Stimulated activated CD4-positive, alpha-beta T cell treated with anti-CD3 and anti-CD28 coated beads, Interleukin-12 subunit alpha, Interleukin-12 subunit beta, amount 100 ng/mL, for 4 hours (primary cell): Measurements from ENCODE around the gene FETUB.

Experiments
- DNase-seq: peaks from one replicate; pipeline ENCODE4 v3.0.0-alpha.2; 2020

FETUB gene

DNA sequence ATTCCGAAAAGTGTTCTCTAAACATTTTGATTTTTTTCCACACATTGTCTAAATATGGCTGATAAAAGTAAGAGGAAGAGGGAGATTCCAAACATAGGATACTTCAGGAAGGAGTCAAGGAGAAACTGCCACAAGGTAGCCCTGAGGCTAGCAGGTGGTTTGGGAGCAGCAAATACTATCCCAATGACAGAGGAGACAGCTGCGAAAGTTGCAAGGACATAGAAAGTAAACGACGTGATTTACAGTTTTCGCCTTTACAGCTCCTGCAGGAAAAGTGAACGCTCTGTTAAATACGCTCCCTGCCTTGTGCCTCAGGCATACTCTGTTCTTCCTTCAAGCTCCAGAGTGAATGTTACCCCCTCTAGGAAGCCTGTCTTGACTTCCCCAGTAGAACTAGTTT is 3.7 kb upstream of the FETUB start:
- no peak for DNase-seq

- no peak for DNase-seq
These were observed 2.5 kb upstream of the FETUB start for GRCh38 chr3:186637686-186638085.

DNA sequence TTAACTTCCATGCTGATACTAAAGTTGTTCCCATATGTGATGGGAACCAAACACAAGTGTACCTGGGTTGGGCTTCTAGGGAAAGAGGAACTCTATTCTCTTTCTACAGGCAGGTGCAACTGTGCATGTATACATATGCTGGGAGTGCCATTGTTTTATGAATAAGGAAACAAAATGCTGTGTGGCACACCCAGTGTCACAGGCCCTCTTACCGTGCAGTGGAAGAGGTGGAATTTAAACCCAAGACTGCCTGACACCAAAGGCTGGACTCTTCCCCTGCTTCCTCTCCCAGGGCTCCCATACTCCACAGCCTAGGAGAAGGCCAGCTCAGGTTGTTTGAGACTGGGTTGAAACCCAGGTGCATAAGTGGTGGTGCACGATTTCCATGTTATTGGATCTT is 1.9 kb upstream of the FETUB start:
- no peak for DNase-seq

- DNase-seq, result no peak
These were observed 247 bp downstream of the FETUB start for GRCh38 chr3:186640473-186640818.

DNA sequence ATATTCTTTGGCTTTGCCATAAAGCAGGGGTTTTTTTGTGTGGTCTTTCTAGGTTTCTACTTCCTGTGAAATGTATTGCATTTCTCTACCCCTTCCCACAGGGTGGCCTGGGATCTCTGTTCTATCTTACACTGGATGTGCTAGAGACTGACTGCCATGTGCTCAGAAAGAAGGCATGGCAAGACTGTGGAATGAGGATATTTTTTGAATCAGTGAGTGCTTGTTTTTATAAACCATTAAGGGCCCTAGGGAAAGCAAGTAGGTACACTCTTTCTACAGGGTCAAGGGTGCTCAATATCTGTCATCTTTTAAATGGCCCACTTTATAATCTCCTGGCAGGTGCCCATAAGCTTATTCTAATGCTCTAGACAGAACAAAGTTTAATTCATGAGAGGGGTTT is 730 bp downstream of the FETUB start:
- DNase-seq, result no peak

- DNase-seq, result no peak
These were observed 1.8 kb downstream of the FETUB start for GRCh38 chr3:186642014-186642413.

- no peak for DNase-seq
These were observed 3.3 kb downstream of the FETUB start for GRCh38 chr3:186643493-186643892.

- DNase-seq, result no peak
These were observed 4.5 kb downstream of the FETUB start for GRCh38 chr3:186644683-186645082.

DNA sequence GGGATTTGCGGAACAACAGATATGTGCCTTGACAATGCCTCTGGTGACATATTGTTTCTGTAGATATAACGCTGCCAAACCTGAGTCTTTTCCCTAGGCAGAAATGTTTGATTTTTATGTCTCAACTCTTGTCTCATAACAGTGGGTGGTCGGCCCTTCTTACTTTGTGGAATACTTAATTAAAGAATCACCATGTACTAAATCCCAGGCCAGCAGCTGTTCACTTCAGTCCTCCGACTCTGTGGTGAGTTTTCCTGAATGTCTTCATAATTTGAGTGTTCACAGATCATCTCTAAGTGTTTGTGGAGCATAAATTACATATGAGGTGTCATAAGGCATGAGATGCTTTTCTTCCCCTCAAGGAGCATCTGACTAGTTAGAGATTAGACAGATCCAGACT is 5.9 kb downstream of the FETUB start:
- no peak for DNase-seq

GRCh38 chr3:186646841-186647240 is 6.6 kb downstream of the FETUB start:
- DNase-seq, result no peak

DNA sequence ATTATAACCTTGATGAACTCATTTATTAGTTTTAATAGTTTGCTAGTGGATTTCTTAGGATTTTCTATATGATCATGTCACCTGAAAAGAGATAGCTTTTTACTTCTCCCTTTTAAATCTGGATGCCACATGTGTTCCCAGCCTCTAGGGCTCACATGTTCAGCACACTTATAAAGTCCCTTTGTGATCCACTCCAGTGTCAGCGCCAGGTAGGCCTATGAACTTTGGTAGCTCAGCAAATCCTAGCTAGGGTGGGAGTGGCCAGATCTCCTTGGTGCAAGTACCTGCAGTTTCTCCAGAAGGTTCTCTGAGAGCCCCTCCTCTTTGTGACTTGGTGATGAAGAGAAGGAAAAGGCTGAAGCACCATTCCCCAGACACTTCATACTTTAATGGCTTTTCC is 8.7 kb downstream of the FETUB start:
- DNase-seq, result no peak

GRCh38 chr3:186651678-186652215 is 11.5 kb downstream of the FETUB start:
- DNase-seq, result no peak

GRCh38 chr3:186653080-186653707 is 13.0 kb downstream of the FETUB start:
- DNase-seq, result no peak

DNA sequence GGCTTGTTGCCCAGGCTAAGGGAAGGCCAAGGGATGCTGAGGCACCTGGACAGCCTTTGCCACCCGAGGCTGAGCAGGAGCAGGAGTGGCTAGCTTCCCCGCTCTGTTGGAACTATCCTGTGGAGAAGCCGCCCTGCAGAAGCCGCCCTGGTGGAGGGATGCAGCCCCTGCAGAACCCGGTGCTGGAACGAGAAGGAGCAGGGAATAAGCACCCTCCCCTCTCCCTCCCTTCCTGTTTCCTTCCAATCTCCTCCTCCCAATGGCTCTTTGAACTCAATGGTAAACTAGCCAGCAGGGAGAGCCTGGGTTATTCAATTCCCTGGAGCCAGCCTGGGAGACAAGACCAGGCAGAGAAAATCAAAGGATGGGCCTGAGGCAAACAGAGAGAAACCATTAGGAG is 13.8 kb downstream of the FETUB start:
- no peak for DNase-seq

GRCh38 chr3:186663361-186664118 is 23.3 kb downstream of the FETUB start:
- no peak for DNase-seq

DNA sequence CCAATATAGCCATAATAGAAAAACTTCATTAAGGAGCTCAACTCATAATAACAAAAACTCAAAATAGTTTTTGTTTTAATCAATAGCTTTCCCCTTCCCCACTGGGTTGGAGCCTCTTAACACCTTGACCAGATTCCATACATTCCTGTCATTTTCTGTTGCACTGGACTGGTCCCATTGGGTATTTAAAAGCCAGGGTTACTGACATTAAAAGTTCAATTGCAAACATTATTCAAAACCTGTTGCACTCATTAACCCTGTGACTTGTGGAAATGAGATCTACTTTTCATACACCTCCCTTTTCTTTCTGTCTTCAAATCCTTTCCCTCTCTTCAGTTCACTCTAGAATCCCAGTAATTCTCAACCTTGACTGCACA is 23.9 kb downstream of the FETUB start:
- no peak for DNase-seq

DNA sequence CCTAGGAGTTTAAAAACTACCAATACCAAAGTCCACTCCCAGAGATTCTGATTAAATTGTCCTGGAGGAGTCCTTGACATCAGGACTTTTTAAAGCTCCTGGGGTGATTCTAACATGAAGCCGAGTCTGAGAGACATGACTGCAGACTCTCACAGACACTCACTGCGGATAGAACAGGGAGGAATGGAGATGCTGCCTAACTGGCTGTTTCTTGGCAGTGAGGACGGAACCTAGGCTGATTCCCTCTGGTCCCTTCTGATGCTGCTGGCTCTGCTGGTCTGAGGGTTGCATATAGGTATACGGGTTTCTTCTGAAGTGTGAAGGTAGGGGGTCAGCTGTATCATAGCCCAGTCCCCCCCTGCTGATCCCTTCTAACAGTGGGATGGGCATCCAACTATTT is 24.3 kb downstream of the FETUB start:
- no peak for DNase-seq

- DNase-seq, result no peak
These were observed 25.5 kb downstream of the FETUB start, which contains the start of gene HRG for GRCh38 chr3:186665625-186666188. TSS of gene HRG (plus strand) at chr3:186666014. CDS start at chr3:186666032, 18 bp downstream.

- no peak for DNase-seq
These were observed 28.2 kb downstream of the FETUB start for GRCh38 chr3:186668426-186668825.

- no peak for DNase-seq
These were observed 29.3 kb downstream of the FETUB start for GRCh38 chr3:186669378-186670084.

- no peak for DNase-seq
These were observed 30.0 kb downstream of the FETUB start for GRCh38 chr3:186670155-186670554.

GRCh38 chr3:186671051-186671450 is 30.9 kb downstream of the FETUB start:
- no peak for DNase-seq

DNA sequence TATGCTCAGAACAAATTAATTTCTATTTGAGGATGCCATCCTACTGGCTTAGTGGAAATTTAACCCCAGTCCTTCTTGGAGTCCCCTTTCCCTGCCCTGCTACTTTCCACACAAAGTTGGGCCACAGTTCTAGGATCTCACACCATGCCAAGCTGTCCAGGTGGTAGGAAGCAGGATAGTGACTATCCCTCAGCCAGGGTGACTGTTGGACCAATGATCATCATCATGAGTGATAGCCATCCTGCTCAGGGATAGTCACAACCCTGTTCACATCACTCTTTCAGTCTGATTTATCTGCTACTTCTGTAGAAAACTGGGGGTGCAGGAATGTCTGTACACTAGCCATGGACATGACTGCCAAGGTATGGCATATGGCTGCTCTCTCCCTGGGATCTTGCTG is 38.4 kb downstream of the FETUB start:
- no peak for DNase-seq

DNA sequence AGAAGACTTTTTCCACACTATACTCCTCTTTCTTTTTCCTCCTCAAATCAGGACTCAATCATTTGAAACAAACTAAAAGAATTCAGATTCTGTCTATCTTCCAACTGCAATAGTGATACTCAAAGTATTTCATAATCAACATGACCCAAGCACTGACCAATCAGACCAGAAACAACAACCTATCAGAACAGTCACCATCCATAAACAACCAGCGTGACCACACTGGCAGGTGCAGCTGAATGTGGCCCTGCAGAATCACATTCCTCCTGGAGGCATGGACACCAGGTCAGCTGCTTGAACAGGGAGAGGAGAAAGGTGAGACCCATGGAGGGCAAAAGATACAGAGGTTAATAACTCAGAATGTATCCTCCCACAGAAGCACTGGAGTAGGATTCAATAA is 39.0 kb downstream of the FETUB start:
- DNase-seq, result no peak
